HG03280 (cell line): ENCODE measurements around the gene SLC37A1.

Experiments
- ATAC-seq: cut with Tn5 transposase; IDR thresholded peaks from one replicate; pipeline ENCODE4 v1.9.1; 2021; ENCODE audit warnings: mild to moderate bottlenecking, moderate library complexity; ENCODE audit not compliant: unreplicated experiment

SLC37A1 gene

GRCh38 chr21:42503711-42504110, 9.9 kb upstream of the SLC37A1 start:
- no peak for ATAC-seq

- peak; percentile 69 for ATAC-seq
These were observed 8.4 kb upstream of the SLC37A1 start for GRCh38 chr21:42505090-42505726.

- no peak for ATAC-seq
These were observed 6.2 kb upstream of the SLC37A1 start for GRCh38 chr21:42507418-42507817.

- no peak for ATAC-seq
These were observed 5.3 kb upstream of the SLC37A1 start for GRCh38 chr21:42508371-42508770.

GRCh38 chr21:42509244-42509643, 4.4 kb upstream of the SLC37A1 start:
- ATAC-seq = no peak

GRCh38 chr21:42512346-42513034, 1.2 kb upstream of the SLC37A1 start:
- no peak for ATAC-seq

- peak; percentile 52 for ATAC-seq
These were observed 582 bp downstream of the SLC37A1 start for GRCh38 chr21:42513985-42514882.

- no peak for ATAC-seq
These were observed 1.2 kb downstream of the SLC37A1 start for GRCh38 chr21:42514883-42515228.

- no peak for ATAC-seq
These were observed 2.3 kb downstream of the SLC37A1 start for GRCh38 chr21:42515708-42516502.

GRCh38 chr21:42518215-42518614, 4.6 kb downstream of the SLC37A1 start:
- no peak for ATAC-seq

- no peak for ATAC-seq
These were observed 5.0 kb downstream of the SLC37A1 start for GRCh38 chr21:42518626-42519025.

- no peak for ATAC-seq
These were observed 7.1 kb downstream of the SLC37A1 start for GRCh38 chr21:42520628-42521253.

GRCh38 chr21:42521384-42521783, 7.7 kb downstream of the SLC37A1 start:
- ATAC-seq = no peak

GRCh38 chr21:42521805-42522204, 8.2 kb downstream of the SLC37A1 start:
- no peak for ATAC-seq

- no peak for ATAC-seq
These were observed 8.6 kb downstream of the SLC37A1 start for GRCh38 chr21:42522271-42522670.

- ATAC-seq = no peak
These were observed 9.1 kb downstream of the SLC37A1 start for GRCh38 chr21:42522771-42523170.

GRCh38 chr21:42523211-42523610, 9.6 kb downstream of the SLC37A1 start:
- no peak for ATAC-seq

- no peak for ATAC-seq
These were observed 10.3 kb downstream of the SLC37A1 start for GRCh38 chr21:42523941-42524340.

- peak; percentile 73 for ATAC-seq
These were observed 10.8 kb downstream of the SLC37A1 start for GRCh38 chr21:42524341-42525028.

GRCh38 chr21:42525029-42525581, 11.5 kb downstream of the SLC37A1 start:
- ATAC-seq = peak; percentile 27
